Activated naive CD4-positive, alpha-beta T cell treated with anti-CD3 and anti-CD28 coated beads, Interleukin-2, amount 10 ng/mL, durations not matched to agents 5 hours and 36 hours (primary cell): ENCODE measurements around the gene OR10K2. TPM values are rescaled to one million over a fixed set of nuclear protein-coding genes. Genes with fewer than 3 reads are reported as not detected.

Experiments
- total RNA-seq, 2 experiments: library from RNA; stranded (reverse); gene quantifications; one replicate each; pipeline ENCODE4 v1.2.3, GENCODE V29; 2021

Gene OR10K2, protein sequence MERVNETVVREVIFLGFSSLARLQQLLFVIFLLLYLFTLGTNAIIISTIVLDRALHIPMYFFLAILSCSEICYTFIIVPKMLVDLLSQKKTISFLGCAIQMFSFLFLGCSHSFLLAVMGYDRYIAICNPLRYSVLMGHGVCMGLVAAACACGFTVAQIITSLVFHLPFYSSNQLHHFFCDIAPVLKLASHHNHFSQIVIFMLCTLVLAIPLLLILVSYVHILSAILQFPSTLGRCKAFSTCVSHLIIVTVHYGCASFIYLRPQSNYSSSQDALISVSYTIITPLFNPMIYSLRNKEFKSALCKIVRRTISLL
- not detected for total RNA-seq

DNA sequence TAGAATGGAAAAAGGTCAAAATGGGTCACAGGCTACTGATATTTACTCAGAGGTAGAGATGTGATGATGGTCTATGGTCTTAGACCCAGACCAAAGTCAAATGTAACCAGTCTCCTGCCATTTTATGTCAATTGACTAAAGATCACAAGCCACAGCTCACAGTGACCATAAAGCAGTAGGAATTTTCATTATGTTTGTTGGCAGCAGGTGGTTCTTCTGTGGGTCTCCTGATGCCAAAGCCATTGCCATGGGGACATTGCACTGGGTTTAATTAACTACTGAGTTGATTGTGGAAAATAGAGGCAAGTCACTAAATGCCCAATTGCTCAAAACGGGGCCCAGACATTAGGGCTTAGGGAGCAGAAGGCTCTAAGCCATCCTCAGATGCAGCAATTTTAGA lies at the start of gene OR10K2:
Gene OR10K2 (minus strand): TSS at position 101 of the 400 bp plus-strand sequence. CDS start 5,371 bp downstream, outside the sequence.

GRCh38 chr1:158471920-158472319 lies 45.9 kb upstream of the OR10K2 start, which contains the start of gene OR10R2:
OR10R2 (plus strand) TSS chr1:158472220; CDS start chr1:158472326, 106 bp downstream.

DNA sequence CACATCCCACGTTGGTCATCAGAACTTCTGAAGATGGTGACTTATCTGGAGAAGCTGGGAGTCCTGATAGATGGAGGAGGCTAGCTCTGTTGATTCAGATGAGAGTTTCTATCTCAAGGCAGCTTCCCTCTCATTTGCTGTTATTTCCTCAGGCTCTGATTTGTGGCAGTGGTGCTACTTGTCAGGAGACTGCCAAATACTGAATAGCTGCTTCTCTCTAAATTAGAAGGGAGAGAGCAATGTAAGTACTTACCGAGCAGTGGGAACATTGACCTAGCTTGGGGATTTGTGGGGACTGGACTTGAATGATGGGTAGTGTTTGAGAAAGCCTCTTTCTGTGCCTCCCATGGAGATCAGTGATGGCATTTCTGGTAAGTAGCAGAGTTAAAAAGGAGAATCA lies 35.5 kb upstream of the OR10K2 start, which contains the start of gene OR10K1:
Gene OR10K1 (plus strand): TSS at position 301 of the 400 bp plus-strand sequence. CDS start 3,728 bp downstream, outside the sequence.

GRCh38 chr1:158398818-158399514 lies 27.1 kb downstream of the OR10K2 start, which contains the start of gene OR10T2:
OR10T2 (minus strand) TSS chr1:158399466; CDS start chr1:158399466, 0 bp downstream.

Other genes starting within 250 kb of the OR10K2 start
- gene CD1D, start 245.3 kb downstream of the OR10K2 start, total RNA-seq = not detected
- gene CD1A, start 171.8 kb downstream of the OR10K2 start, total RNA-seq = not detected
- not detected for gene CD1C, start 136.3 kb downstream of the OR10K2 start, total RNA-seq
- gene CD1B, start 94.7 kb downstream of the OR10K2 start, total RNA-seq = not detected
- not detected for gene CD1E, start 72.3 kb downstream of the OR10K2 start, total RNA-seq
- gene OR10T2, start 26.8 kb downstream of the OR10K2 start, total RNA-seq = not detected
- gene OR10K1, start 35.6 kb upstream of the OR10K2 start, total RNA-seq = not detected
- not detected for gene OR10R2, start 46.0 kb upstream of the OR10K2 start, total RNA-seq
- not detected for gene OR6Y1, start 128.2 kb upstream of the OR10K2 start, total RNA-seq
- not detected for gene OR6P1, start 144.3 kb upstream of the OR10K2 start, total RNA-seq
- not detected for gene OR10X1, start 153.7 kb upstream of the OR10K2 start, total RNA-seq
- not detected for gene OR10Z1, start 179.0 kb upstream of the OR10K2 start, total RNA-seq